GM21528 (cell line): ENCODE data around the gene PAGE4.

ENCODE experiments used
- ATAC-seq: cut with Tn5 transposase; IDR thresholded peaks from one replicate; pipeline ENCODE4 v1.9.1; 2021; ENCODE audit warnings: mild to moderate bottlenecking, moderate library complexity; ENCODE audit not compliant: unreplicated experiment, low FRiP score

Gene PAGE4, protein sequence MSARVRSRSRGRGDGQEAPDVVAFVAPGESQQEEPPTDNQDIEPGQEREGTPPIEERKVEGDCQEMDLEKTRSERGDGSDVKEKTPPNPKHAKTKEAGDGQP

GRCh38 chrX:49829016-49829415, at the start of gene PAGE4:
PAGE4 (plus strand) TSS chrX:49829303; CDS start chrX:49830429, 1,126 bp downstream.
- ATAC-seq, result no peak

GRCh38 chrX:49784747-49785280, 44.3 kb upstream of the PAGE4 start:
- ATAC-seq, result no peak

DNA sequence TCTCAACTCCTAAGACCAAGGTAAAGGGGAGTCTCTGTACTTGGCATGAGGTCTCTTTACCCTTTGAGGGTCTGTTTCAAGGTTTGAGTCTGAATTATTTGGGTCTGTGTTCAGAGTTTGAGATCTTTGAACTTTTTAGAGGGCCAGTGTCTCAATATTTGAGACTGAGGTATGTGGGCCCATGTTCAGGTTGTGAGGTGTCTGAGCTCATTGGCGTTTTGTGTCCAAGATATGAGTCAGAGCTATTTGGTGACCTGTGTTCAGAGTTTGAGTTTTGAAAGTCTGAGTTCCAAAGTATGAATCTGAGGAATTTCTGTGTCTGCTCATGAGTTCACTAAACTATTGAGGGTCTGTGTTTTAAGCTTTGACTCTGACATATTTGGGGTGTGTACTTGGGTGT, 36.7 kb upstream of the PAGE4 start:
- ATAC-seq, result no peak

DNA sequence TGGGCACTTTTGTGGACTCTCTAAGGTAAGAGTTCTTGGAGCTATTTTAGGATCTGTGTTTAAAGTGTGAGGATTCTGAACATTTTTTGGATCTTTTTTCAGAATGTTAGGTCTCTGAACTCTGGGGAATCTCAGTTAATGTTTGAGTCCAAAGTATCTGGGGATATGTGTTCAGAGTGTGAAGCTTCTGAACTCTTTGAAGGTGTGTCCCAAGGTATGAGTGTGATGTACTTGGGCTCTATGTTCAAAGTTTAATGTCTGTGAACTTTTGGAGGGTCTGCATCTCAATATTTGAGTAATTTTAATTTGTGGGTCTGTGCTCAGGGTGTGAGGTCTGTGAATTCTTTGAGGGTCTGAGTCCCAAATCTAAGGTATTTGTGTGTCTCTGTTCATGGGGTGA, 35.4 kb upstream of the PAGE4 start:
- ATAC-seq, result no peak

DNA sequence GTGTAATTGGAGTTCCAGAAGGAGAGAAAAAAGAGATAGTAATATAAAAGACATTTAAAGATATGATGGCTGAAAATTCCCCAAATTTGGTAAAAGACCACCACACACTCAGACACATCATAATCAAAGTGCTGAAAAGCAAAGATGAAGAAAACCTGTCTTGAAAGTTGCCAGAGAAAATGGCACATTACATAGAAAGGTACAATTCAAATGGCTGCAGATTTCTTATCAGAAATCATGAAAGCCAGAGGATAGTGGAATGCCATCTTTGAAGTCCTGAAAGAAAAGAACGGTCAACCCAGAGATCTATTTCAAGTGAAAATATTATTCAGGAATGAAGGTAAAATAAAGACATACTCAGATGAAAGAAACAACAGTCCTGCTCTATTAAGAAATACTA, 29.3 kb upstream of the PAGE4 start:
- ATAC-seq, result no peak

- ATAC-seq, result no peak
Measured at GRCh38 chrX:49809891-49810632, 19.0 kb upstream of the PAGE4 start.

DNA sequence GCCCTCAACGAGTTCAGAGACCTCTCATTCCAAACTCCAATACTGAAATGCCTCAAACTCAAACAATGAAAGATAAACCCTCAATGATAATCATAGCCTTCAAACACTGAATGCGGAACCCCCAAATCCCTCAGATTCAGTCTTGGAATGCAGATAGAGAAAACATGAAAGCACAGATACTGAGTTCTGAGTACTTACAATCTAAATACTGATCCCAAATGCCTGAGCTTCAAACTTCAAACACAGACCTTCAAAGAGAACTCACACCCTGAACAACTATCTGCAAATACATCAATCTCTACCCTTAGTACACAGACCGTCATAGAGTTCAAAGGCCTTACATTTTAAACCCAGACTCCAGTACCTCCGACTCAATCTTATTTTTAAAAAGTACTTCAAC, 16.9 kb upstream of the PAGE4 start:
- no peak for ATAC-seq

DNA sequence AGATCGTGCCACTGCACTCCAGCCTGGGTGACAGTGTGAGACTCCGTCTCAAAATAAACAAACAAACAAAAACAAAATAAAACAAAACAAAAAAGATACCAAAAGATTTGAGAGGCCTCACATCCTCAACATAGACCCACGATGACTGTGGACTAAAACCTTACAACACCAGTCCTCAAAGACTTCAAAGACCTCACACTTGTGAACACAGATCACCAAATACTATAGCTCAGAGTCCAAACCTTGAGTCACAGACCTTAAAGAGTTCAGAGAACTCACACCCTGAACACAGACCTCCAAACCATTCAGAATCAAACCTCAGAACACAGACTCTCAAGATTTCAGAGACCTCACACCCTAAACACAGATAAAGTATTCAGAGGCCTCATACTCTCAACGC, 12.7 kb upstream of the PAGE4 start:
- no peak for ATAC-seq

- ATAC-seq, result no peak
Measured at GRCh38 chrX:49838374-49838773, 9.3 kb downstream of the PAGE4 start.

DNA sequence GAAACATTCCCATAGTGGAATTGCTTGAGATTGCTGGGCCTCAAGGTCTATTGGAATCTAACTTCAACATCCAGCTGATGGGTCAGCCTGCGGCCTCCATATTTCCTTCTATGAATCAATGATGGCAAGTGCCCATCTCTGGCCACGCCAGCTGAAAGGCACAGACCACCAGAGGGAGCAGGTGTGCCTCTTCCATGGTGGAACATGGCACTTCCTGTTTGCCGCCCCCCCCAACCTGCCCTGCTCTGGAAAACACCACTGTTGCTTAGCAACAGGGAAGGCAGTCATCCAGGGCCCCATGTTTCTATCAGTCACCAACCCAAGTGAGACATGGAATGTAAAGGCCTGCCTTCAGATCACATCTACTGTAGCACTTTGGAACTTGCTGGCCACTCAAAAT, 11.6 kb downstream of the PAGE4 start:
- no peak for ATAC-seq

DNA sequence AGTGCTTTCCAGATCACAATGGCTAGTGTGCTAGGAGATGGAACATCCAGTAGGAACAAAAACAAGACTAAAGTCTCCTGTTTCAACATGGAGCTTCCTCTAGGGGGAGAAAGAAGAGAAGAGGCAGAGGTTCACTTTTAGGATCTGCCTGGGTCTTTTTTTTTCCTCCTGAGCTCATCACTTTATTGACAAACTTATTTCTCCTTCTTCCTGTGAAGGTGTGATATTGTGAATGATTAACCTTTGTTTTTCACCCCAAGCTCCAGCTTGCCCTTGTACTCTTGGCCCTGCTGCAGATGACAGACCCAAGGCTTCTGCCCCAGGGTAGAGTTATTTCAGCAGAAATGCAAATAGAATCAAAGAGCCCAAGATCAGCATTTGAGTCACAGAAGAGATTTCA, 13.5 kb downstream of the PAGE4 start:
- no peak for ATAC-seq

DNA sequence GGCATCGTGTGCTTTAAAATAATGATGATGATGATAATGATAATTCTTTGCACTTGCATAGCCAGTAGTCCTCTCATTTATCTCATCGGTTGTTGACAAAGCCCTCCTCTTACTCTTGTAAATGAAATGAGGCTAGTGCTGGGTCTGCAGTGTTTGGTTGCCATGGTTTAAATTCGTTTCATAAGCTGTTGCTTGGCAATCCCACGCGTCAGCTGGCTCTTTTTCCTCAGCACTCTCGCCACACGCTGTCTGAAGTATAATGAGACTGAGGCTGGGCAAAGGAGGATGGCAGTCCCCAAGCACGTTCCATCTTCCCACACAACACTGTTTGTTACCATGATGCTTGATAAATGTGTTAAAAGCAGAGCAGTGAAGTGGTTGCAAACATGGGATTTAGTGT, 15.5 kb downstream of the PAGE4 start:
- no peak for ATAC-seq

DNA sequence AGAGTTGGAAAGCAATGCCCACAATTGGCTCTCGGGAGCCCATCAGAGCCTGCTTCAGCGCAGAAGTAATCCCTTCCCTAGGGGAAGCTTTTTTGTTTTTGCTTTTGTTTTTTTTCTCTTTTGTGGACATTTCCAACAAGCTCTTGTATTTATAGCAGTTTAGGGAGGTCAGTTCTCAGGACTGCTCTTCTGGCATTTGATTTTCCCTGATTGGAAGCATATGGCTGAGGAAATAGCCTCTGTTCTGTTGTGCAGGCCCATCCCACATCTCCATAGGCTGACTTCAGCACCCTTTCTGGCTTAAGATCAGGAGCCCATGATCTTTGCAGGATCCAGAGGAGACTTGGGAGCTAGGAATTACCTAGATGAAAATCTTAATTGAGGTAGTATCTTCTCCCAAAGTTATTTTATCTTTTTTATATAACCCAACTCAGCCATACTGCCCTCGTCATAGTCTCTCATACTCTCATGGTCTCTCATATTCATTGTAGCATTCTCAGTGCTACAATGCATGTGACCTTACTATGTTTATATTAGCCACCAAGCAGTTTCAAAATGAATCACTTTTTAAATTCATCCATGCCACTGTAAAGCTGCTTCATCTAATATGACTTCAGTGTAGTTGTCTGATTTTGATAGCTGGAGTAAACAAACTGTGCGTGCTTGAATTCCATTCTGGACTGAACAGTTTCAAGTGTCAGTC, 16.7 kb downstream of the PAGE4 start:
- ATAC-seq, result no peak

- no peak for ATAC-seq
Measured at GRCh38 chrX:49846522-49846921, 17.4 kb downstream of the PAGE4 start.

DNA sequence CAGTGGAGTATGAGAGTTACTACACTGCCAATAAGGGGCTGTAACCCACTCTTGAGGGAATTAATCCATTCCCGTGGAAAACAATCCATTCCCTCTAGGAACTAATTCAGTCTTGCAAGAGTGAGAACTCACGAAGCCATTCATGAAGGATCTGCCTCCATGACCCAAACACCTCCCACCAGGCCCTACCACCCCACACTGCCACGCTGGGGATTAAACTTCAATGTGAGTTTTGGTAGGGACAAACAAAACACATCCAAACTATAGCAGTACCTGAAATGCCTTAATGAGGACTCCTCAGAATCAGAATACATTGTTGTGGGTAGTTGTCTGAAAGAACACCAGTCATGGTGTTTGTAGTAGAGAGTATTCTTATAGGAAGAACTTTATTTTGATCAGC, 19.2 kb downstream of the PAGE4 start:
- ATAC-seq, result no peak

DNA sequence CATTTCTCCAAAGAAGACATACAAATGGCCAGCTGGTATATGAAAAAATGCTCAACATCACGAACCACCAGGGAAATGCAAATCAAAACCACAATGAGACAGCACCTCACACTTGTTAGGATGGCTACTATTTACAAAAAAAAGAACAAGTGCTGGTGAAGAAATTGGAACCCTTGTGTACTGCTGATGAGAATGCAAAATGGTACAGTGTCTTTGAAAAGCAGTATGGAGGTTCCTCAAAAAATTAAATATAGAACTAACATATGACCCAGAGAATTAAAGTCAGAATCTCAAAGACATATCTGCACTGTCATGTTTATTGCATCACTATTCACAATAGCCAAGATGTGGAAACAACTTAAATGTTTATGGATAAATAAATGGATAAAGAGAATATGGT, 20.9 kb downstream of the PAGE4 start:
- no peak for ATAC-seq

DNA sequence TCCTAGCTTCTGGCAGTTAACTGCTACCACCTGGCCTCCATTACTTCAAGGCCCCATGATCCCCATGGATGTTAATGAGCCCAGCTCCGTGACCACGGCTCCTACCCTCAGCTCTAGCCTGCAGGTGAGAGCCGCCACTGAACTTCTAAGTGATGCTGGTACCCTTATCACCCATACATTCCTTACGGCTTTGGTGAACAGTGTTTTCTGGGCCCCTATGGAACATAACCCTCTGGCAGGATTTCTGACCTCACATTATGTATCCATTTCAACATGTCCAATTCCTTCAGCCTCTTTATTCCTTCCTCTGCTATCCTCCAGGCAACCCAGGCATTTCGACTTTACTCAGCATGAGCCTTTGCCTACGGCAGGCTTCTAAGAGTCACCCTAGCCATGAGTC, 24.6 kb downstream of the PAGE4 start:
- no peak for ATAC-seq

DNA sequence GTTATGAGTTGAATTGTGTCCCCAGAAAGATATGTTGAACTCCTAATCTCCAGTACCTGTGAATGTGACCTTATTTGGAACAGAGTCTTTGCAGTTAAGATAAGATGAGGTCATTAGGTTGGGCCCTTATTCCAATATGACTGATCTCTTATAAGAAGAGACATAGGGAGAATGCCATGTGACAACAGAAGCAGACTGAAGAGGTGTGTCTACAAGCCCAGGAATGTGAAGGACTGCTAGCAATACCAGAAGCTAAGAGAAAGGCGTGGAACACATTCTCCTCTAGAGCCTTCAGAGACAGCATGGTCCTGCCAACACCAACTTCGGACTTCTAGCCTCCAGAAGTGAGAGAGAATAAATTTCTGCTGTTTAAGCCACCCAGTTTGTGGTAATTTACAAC, 27.7 kb downstream of the PAGE4 start:
- ATAC-seq, result no peak

DNA sequence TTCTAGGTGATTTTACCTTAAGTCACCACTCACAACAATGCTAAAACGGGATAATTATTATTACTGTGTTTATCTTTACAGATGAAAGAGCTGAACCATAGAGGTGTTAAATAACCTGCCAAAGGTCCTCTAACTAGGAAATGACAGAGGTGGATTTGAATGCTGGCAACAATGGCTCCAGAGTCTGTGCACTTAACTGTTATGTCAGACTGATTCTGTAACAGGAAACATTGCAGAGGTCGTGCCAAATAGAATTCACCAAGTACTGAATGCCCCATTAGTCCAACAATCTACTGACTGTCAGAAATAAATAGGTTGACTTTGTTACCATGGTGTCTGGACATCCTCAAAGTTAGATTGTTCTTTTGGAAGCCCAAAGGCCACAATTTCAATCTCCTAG, 29.2 kb downstream of the PAGE4 start:
- no peak for ATAC-seq

DNA sequence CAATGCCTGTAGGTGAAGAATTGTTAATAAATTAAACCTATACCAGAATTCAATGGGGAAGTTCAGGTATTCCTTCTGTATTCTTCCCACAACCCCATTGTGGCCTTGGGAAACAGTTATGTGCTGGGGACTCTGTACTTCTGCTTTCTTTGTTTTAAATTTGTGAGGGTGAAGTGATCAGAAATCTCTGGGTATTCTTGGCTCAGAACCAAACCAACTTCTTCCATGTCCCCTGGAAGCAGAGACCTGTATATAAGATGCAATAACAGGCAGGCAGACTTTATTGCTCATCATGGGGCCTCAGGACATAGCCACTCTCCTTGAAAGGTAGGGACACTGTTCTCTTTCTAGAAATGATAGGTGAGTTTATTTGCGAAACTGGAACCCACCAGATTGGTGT, 30.4 kb downstream of the PAGE4 start:
- no peak for ATAC-seq

- no peak for ATAC-seq
Measured at GRCh38 chrX:49860867-49861535, 31.9 kb downstream of the PAGE4 start.
